ENCODE results near the gene RPL9.

GRCh38 chr4:39505581-39505980 is 46.9 kb upstream of the RPL9 start:
- TF ChIP-seq ESRRG (CRISPR knock-in tag; IDR thresholded peaks at IDR 0.05) (no peak), CSDC2 (CRISPR knock-in tag; IDR thresholded peaks at IDR 0.05) (no peak), ZNF8 (CRISPR knock-in tag; IDR thresholded peaks at IDR 0.05) (no peak), ZNF565 (CRISPR knock-in tag; conservative IDR thresholded peaks at IDR 0.05; ENCODE audit: low read depth) (no peak), ZC3H10 (CRISPR knock-in tag; IDR thresholded peaks at IDR 0.05) (no peak), OSR1 (CRISPR knock-in tag; IDR thresholded peaks at IDR 0.05) (no peak), PATZ1 (CRISPR knock-in tag; IDR thresholded peaks at IDR 0.05; ENCODE audit: borderline replicate concordance) (no peak), GLIS3 (CRISPR knock-in tag; IDR thresholded peaks at IDR 0.05) (no peak)

Data from SK-N-SH treated with all-trans-retinoic acid at 6 μM for 48 hours (cell line).